Right lobe of liver (tissue), 4 donors: ENCODE results near the gene ME1.

Source experiments
- POLR2A ChIP-seq: fragments of 450-650 bp; IDR thresholded peaks from one replicate; pipeline ENCODE4 v1.6.1; 2017; ENCODE audit warnings: antibody characterized with exemption, mild to moderate bottlenecking
- TF ChIP-seq, protein P1 (sequence below), 4 donors: fragments of 200-600 bp in 3 of 4; fragments of 450-650 bp in 1 of 4; IDR thresholded peaks; one replicate each; pipeline versions ENCODE4 v1.5.1 to v1.8.0; 2016 to 2022; ENCODE audit warnings: antibody characterized with exemption in 4 of 4, mild to moderate bottlenecking in 2 of 4
- donor health status: DM: no; HTN: no; CAD: no.
- donor health status: DM: no; HTN: no; CAD: no.
- donor health status: DM: no; HTN: yes; CAD: no.

DNA sequence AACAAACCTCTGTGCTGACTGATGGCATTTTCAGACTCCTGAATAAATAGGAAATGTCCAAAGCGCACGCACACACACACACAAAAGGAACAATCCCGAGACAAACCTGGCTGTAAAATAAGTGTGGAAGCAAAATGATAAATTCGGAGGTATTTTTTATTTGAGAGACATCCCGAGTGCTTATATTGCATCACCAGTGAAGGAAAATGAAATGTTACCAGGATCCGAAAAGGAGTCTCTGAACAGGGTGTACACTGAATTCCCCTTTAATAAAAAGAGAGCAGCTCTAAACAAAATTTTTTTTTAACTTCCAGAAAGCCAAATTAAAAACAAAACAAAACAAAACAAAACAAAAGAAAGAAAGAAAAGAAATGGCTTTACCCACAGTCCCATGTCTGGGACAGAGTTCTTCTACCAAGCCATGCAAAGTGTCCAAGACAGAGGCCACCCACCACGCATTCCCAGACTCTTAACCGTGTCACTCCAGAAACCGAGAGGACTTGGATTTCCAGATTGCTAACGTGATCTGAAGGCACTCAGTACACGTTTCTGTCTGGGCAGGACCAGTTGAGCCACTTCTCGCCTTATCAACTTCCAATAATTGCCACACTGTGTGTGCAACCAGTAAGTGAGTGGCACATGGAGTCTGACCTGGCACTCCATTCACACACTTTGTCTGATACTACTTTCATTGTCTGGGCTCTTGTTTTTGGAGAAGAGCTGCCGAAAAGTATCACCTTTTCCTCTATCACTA is 817 bp downstream of the ME1 start:
- TF ChIP-seq, protein P1, sequence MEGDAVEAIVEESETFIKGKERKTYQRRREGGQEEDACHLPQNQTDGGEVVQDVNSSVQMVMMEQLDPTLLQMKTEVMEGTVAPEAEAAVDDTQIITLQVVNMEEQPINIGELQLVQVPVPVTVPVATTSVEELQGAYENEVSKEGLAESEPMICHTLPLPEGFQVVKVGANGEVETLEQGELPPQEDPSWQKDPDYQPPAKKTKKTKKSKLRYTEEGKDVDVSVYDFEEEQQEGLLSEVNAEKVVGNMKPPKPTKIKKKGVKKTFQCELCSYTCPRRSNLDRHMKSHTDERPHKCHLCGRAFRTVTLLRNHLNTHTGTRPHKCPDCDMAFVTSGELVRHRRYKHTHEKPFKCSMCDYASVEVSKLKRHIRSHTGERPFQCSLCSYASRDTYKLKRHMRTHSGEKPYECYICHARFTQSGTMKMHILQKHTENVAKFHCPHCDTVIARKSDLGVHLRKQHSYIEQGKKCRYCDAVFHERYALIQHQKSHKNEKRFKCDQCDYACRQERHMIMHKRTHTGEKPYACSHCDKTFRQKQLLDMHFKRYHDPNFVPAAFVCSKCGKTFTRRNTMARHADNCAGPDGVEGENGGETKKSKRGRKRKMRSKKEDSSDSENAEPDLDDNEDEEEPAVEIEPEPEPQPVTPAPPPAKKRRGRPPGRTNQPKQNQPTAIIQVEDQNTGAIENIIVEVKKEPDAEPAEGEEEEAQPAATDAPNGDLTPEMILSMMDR (IDR thresholded peaks at IDR 0.05): no peak
- no peak for TF ChIP-seq POLR2A
